Endometrial microvascular endothelial cells (primary cell): Measurements from ENCODE around the gene IL1RL2. TPM values are rescaled to one million over a fixed set of nuclear protein-coding genes. Genes with fewer than 3 reads are reported as not detected.

Experiments used
- in situ Hi-C: cut with HindIII; loops from 2 replicates; pipeline ENCODE4 v1.10.0; 2017; ENCODE audit warnings: low sequenced_read_pairs, low pct_unique_long_range_greater_than_20kb; ENCODE audit errors: inconsistent ontology term
- total RNA-seq: library from RNA; depleted of rRNA; stranded (reverse); fragments of >200 nt; gene quantifications from one replicate; pipeline ENCODE4 v1.2.3, GENCODE V29; 2015; ENCODE audit errors: inconsistent ontology term

The IL1RL2 gene
- total RNA-seq, 1 donor from 2014 or later: not detected

DNA sequence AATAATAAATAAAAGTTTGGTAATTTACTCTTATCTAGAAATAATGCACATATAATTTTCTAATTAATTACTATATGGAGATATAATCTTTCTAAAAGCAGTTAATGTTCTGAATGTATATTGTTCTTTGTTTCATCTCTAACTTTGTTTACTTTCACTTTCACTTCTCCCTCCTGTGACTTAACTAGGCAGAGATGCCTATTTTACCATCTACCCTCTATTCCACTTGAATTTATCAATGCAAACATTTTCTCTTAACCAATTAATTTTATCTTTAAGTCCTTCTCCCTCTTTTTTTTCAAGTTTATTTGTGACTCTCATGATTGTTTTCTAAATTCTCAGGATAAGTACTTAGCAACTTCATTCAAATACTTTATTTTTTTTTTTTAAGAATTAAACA is 69.5 kb downstream of the IL1RL2 start:
- in situ Hi-C loops: no loop called here

DNA sequence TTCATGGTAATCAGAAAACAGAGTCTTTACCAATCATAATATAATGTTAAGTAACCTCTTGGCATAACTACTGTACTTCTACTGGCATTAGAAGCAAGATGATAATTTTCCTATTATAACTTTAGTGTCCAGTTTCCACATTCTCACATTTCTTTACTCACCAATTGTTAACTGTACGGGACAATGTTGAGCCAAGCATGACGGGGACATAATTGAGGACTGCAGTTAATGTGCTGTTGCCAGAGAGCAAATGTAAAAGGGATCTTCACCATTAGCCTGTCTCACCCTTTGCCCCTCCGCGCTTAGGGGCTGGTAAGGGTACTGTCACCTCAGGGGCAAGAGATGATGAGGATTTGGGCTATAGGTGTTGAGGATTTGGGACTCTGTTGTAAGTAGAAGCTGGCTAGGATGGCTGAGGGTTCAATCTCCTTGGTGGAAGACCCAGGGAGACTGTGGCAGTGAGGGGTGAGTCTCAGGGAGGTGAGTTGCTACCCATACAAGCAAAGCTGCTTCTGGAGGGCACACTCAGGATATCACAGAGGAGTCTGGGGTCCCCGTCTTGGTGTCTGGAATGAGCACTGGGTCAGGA is 70.1 kb downstream of the IL1RL2 start:
- in situ Hi-C loops: no loop called here

DNA sequence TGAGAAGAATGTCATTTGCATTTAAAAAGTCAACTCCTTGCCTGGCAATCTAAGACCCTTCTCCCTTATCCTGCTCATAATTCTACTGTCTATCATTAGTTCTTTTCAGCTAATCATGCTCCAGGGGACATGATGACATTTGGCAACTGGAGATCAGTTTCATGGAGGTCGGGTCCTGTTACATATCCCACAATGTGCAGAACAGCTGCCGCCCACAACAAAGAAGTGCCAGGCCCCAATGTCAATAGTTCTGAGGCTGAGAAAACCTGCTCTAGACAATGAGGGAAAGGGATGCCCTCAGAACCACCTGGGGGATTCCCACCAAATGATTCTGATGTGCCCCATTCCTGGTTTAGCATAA is 71.2 kb downstream of the IL1RL2 start:
- in situ Hi-C loops: no loop called here

DNA sequence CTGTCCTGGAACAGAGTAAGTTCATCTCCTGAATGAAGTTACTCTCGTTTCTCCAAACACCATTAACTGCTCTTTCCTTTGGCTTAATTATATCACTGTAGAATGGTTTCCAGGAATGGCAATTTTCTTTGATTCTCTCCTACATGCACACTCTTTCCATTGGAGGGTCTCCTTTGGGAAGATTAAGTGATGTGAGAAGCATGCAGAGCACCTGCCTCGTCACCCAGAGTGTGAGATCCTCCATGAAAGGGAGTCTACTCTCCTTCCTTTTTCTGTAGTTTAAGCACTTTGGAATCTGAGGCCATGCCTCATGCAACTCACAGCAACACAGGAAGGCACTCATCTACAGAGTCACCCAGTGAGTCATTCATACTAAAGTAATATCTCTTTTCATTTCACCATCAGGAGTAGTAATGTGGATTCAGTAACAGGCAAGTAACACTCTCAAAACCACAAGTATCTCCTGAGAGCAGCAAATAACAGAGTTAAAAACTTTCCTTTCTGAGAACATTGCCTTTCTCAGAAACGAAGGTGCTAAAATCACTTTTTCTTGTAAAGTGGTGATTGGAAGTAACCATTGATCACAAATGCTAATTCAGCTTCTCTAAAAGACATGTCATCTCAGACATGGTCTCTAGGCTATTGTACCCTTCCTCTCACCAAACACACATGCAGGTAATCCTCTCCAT is 71.7 kb downstream of the IL1RL2 start:
- in situ Hi-C loops: no loop called here

DNA sequence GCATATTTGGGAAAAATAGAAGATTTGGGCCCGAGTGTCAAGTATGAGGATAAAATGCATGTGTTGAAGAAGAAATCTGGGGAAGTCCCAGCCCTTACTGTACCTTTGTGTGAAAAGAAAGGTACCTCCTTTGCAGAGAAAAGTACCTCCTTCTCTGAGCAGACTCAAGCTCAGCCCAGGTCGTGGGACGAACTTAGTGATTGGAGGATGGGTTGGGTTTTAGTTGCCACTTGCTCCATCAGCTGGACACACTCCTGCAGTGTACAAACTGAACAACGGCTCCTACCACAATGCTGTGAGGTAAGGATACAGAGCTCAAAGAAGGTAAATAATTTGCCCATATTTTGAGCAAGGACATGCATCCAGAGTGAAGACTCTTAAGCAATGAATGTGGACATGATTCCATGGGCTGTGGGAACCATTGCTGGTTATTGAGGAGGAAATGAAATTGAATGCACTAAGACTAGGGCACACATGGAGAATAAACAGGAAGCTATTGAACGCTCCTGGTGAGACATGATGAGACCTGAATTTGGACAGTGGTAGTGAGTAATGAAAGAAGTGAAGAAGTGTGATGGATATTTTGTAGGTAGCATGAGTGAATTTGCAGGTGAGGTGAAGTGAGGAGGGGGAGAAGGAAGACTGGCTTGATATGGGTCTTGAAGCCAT is 74.8 kb downstream of the IL1RL2 start:
- in situ Hi-C loops: no loop called here

DNA sequence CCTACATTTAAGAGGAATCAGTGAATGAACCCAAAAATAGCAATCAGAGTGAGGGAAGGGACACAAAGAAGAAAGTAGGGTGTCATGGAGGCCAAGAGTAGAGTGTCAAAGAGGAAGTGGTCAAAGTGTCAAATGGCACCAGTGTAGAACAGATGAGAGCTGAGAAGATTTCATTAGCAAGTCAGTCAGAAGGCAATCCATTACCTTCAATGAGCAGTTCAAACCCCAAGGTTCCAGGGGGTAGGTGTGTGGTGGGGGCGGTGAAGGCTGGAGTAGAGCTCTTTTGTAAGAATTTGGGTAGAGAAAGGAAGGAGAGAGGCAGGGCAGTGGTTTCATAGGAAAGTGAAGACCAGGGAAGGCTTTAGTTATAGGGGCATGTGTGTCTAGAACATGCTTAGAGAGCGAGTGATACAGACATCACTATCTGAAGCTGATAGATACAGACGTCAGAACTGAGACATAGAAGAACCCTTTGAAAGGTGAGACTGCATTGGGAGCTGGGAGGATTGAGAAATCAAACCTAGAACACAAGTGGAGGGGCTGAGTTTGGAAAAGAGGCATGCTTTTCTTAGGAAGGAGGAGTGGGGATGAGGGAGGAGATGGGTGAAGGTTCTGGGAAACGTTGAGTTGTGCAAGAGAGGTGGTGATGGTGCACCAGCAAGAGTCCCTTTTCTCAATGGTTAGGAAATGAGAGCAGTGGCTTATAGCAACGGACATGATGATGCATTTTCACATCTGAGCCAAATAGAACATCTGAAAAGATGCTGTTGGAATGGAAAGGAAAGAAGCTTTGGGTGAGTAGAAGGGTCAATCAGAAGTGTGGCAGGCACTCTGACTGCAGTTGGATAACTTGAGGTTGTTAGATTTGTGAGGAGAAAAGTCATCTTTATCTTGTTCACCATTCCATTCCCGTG is 75.7 kb downstream of the IL1RL2 start:
- in situ Hi-C loops: no loop called here

DNA sequence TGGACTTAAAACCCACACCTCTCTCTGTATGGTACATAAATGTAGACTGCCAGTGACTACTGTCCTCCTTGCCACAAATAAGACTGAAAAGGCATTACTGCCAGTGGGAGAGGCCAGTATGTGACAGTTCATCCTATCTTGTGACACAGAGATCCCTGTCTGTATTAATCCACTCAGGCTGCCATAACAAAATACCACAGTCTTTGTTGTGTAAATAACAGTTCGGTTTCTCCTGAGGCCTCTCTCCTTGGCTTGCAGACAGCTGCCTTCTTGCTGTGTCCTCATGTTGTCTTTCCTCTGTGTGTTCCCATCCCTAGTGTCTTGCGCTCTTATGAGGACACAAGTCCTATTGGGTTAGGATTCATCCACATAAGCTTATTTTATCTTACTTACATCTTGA is 78.1 kb downstream of the IL1RL2 start:
- in situ Hi-C loops: no loop called here

DNA sequence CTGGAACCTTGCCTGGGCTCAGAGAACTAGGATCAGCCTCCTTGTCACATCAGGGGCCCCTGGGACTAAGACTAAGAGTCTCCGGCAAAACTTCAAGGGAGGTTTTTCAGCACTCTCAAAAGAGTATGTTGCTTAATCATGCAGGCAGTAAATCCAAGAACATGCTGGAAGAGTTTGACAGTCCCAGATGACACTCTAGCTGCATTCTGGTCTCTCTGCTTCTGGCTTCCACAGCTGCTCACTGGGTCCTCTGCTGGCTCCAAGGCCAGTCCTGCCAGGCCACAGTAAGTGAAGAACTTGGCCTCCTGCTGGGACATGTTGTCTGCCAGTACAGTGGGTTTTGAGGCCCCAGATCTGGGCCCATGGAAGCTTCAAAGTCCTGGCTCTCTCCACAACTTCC is 79.4 kb downstream of the IL1RL2 start:
- in situ Hi-C loops: no loop called here

DNA sequence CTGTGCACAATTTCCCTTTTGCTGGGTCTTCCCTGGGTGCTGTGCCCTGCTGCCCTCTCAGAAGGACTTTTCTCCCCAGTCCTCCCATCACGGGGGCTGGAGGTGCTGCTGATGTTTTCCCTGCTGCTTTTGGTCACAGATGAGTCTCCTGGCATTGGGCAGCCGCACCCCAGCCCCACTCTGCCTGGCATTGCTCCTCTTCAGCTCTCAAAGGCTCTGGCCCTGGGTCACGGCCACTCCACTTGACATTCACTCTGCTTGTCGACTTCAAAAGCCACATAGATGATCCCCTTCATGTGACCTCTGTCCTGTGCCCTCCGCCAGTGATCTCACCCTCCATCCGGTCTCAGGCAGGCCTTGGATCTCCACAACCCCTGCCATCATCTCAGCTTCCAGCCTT is 81.0 kb downstream of the IL1RL2 start:
- in situ Hi-C loops: no loop called here

DNA sequence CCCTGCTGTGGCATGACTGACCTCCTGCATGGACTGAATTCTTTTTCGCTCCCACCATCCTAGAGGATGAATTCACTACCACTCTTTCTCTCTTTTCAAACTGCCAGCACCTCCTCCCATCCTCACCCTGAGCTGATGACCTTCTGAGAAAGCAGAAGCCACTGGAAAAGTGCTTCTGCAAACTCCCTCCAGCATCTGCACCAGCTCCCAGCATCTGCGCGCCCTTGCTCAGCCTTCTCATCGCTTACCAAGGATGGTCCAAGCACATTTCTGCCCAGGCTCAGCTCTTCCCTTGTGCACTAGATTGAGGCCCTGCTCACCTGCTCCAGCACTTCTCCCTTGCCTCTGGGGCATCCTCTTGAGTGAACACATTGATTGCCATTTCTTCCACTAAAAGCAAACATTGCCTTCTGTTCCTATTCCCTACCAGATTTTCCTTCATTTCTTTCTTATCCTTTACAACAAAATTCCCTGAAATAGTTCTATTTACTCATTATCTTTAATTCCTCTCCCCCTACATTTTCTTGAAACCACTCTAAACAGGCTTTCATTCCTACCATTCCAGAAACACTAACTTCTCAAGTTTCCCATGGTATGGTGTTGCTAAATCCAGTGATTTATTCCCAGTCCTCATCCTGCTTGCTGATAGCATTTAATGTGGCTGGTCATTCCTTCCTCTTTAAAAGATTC is 81.8 kb downstream of the IL1RL2 start:
- in situ Hi-C loops: no loop called here

DNA sequence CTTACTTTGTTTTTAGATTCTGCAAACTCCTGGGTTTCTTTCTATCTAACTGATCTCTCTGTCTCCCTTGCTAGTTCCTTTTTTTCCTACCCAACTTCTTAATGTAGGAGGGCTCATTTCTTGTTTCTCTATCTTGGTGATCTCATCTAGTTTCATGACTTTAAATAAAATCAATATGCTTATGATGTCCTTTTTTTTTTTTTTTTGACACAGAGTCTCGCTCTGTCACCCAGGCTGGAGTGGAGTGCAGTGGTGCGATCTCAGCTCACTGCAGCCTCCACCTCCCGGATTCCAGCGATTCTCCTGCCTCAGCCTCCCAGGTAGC is 82.3 kb downstream of the IL1RL2 start:
- in situ Hi-C loops: no loop called here

DNA sequence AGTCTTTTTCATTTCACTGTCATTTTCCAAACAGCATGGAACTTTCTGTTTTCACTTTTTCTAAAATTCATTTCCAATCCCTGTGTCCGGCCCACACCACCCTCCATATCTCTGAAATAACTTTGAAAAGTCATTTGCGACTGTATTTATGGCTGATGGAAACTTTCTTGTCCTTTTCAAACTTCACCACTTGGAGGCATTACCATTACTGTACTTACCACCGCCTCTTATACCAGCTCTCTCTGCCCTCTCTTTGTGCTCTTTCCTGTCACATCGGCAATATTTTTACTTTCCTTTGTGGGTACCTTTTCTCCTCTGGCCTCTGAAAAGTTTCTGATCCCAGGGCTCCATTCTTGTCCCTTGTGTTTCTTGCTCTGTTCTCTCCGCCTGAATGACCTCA is 85.0 kb downstream of the IL1RL2 start:
- in situ Hi-C loops: no loop called here

DNA sequence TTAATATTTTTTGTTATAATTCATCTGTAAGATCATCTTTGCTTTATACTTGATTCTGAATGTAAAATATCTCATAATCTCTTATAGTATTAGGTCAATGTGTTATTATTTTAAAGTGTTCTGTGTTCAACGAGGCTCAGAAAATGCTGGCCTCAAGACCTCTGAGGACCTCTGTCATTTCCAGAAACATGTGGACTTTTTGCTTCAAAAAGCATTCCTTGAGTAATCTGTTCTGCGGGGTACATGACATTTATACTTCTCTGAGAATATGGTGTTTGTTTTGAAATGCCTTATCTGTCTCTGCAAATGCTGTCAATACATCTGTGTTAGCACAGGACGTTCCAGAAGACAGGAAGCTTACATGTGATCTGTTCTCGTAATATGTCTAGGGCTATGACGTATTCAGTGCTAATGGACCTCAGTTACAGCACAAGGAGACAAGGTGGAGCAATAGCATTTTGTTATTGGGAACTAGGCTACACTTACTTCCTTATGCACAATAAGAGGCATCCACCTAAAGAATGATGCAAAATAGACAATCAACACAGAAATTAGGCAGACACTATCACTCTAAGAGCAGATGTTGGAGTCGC is 86.9 kb downstream of the IL1RL2 start:
- in situ Hi-C loops: no loop called here

DNA sequence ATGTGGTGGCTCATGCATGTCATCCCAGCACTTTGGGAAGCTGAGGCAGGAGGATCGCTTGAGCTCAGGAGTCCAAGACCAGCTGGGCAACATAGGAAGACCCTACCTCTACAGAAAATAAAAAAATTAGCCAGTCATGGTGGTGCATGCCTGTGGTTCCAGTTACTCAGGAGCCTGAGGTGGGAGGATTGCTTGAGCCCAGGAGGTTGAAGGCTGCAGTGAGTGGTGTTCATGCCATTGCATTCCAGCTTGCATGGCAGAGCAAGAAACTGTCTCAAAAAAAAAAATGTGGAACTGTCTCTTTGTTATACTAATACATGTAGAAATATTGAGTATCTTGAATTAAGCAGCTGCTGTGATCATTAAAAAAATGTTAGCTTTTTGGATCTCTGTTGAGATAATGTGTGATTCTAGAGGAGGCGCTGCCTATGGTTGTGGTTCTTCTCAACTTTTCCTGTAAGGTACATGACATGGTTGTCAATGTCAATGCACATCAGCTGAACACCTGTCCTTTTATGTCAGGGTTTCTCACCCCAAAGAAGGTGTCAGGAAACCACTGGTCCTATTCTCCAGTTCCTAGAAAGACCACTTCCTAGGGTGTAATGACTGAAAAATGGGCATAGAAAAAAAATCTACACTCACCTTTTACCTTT is 89.9 kb downstream of the IL1RL2 start:
- in situ Hi-C loops: no loop called here

DNA sequence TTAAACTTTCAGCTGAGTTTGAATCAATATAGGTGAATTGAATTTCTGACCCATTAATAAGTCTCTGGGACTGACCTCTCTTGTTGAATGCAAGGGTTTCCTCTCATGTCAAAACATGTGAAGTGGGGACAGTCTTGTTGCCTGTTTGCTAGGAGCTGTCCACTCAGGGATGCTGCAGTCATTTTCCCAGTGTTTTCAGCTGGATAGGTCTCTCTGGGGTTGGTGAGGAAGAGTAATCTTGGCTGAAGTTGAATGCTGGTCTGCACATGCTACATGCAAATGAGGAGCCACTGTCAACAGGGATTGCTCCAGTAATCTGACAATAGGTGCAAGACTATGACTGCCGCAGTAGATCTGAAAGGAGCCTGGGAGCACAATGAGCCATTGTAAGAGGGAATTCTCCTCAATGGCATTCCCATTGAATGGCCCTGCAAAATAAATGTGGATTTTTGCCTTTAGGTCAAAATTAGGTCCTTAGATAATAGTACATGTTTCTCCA is 90.4 kb downstream of the IL1RL2 start:
- in situ Hi-C loops: no loop called here

DNA sequence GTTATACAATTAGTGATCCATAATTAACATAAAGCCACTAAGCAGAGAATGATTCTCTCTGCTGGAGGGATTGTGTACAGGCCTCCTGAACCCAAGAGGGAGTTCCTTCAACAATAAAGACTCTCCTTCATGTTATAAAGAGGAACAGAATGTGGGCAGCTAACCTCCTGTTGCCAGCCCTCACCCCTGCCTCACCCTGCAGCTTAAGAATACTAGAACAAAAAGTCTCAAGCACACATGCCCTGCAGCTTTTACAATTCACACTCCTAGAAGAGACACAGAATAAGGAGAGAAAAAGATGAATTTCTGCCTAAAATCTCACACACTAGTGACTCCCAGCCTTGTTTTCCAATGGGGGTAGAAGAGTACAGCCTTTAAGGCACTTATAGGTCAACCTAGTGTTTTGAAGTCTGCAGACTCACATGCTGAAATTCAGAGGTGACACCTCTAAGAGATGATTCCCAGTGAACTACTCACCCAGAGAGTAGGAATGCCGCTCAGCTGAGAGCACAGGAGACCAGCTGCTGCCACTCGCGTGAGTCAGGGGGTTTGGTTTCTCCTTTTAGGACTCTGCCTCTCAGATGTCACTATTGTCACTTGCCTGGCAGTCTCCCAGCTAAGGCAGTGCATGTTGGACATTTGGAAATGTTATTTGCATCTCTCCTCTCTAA is 92.0 kb downstream of the IL1RL2 start:
- in situ Hi-C loops: no loop called here

DNA sequence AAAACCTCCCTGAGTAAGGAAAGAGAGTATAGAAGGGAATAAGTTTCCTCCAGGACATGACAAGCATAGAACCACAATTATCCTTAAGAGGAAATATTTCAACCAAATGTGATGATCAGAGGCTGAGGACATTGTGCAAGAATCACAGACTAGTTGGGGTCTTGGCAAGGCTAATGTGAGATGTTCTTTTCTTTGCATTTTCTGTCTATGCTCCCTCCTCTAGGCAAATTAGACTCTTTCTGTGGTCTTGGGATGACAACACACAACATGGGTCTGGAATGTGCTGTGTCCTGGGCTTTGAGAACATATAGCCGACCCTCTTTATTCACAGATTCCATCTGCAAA is 92.5 kb downstream of the IL1RL2 start:
- in situ Hi-C loops: no loop called here

DNA sequence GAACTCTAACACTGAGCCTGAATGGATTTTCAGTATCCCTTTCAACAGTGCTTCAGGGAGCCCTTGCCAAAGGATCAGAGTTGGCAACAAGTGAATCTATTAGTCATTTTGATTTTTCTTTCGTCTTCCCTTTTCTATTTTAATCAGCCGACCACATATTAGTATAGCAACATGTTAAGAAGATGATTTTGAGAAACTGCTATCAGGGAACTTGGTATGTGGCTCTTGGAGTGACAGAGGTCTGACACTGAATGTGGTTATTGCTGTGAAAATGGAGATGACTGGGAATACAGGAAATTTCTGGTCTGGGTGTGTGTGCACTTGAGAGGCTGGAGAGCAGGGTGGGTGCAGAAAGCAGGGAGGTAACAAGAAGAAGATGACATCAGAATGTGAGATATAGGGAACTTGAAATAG is 95.9 kb downstream of the IL1RL2 start:
- in situ Hi-C loops: no loop called here
